Ascending aorta (tissue), 2 donors: ENCODE measurements around the gene MITF. TPM values are rescaled to one million over a fixed set of nuclear protein-coding genes. Genes with fewer than 3 reads are reported as not detected.

Source experiments
- DNase-seq, 2 donors: peaks; one replicate each; pipeline ENCODE4 v3.0.0-alpha.2; 2019; ENCODE audit warnings: low spot score in 2 of 2
- H3K27ac ChIP-seq, 2 donors: fragments of 200-600 bp; sonication (generic); one replicate each; pipeline ENCODE4 v1.5.1; 2016 to 2017; ENCODE audit warnings: mild to moderate bottlenecking in 1 of 2
- H3K27me3 ChIP-seq: fragments of 200-600 bp; sonication (generic); one replicate; pipeline ENCODE4 v1.5.1; 2017
- H3K36me3 ChIP-seq, 2 donors: fragments of 200-600 bp; sonication (generic); one replicate each; pipeline ENCODE4 v1.5.1; 2016
- H3K4me1 ChIP-seq, 2 donors: fragments of 200-600 bp; sonication (generic); one replicate each; pipeline ENCODE4 v1.5.1; 2016 to 2017; ENCODE audit warnings: mild to moderate bottlenecking in 1 of 2
- H3K4me3 ChIP-seq, 2 donors: fragments of 200-600 bp; sonication (generic); one replicate each; pipeline ENCODE4 v1.5.1; 2016 to 2017; ENCODE audit warnings: mild to moderate bottlenecking in 1 of 2
- H3K9me3 ChIP-seq, 2 donors: fragments of 200-600 bp; sonication (generic); one replicate each; pipeline ENCODE4 v1.5.1; 2016
- CTCF ChIP-seq, 3 experiments: fragments of 200-600 bp in 2 of 3; fragments of 450-650 bp in 1 of 3; sonication (generic) in 2 of 3; IDR thresholded peaks; one replicate each; pipeline ENCODE4 v1.5.1; 2016 to 2019; ENCODE audit warnings: antibody characterized with exemption in 3 of 3, mild to moderate bottlenecking in 1 of 3, moderate library complexity in 1 of 3
- intact Hi-C: fragments of 100-400 bp; cut with DNase I; formaldehyde crosslinking; loops from one replicate; pipeline ENCODE4 v1.15.1; 2023
- total RNA-seq: library from RNA; depleted of rRNA; stranded (reverse); fragments of >200 nt; gene quantifications from one replicate; pipeline ENCODE4 v1.1.0, GENCODE V29; 2016

The MITF gene
- total RNA-seq, 1 donor from 2014 or later: 27.4 TPM

DNA sequence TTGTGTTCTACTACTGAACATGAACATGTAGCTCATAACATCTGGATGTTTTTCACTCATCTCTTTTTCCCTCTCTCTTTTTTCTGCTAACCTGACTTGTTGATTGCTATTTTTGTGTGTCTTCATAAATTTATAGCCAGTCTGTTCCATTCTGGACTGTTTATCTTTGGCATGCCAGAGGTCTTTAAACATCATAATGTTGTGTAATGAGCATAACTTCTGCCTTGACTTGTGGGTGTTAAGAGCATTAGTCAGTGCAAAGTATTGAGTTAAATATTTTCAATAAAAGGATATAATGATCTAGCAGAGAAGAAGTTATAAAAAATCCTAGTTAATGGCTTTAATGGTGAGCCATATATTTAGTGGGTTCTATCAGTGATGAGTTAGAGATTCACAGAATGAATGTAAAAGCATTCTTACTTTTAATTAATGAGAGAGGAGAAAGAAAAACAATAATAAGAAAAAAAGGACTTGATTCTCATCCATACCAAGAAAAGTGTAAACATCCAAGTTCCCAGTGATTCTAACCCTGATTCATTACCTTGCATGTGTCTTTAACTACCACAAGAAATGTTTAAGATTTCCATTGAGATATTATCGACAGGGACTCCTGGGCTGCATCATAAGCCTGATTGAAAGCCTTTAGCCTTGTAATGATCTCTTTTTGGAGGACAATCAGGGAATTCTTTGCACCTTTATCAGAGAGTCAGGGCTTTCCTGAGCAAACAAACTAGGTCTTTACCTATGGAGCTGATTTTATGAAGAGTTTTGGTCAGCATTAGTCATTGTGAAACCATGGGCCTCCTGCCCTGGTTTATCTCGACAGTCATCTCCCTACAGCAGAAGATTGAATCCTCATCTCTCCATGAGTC is 22.9 kb downstream of the MITF start:
- Histone ChIP-seq H3K27ac (no peak overlapping the region), H3K36me3 (no peaks in the 10 kb centered on the region), H3K27me3 (no peaks in the 10 kb centered on the region), H3K4me3 (no peak overlapping the region), H3K4me1 (peaks cover 0 to 34% of the 10 kb centered on the region in 2 donors), H3K9me3 (no peaks in the 10 kb centered on the region)
- no peak for TF ChIP-seq CTCF (IDR thresholded peaks at IDR 0.05)
- no peak for DNase-seq
- intact Hi-C loops: no loop called here

GRCh38 chr3:69762768-69763229 is 23.5 kb downstream of the MITF start:
- no peak overlapping the region for H3K27ac ChIP-seq
- no peak overlapping the region for H3K4me3 ChIP-seq

DNA sequence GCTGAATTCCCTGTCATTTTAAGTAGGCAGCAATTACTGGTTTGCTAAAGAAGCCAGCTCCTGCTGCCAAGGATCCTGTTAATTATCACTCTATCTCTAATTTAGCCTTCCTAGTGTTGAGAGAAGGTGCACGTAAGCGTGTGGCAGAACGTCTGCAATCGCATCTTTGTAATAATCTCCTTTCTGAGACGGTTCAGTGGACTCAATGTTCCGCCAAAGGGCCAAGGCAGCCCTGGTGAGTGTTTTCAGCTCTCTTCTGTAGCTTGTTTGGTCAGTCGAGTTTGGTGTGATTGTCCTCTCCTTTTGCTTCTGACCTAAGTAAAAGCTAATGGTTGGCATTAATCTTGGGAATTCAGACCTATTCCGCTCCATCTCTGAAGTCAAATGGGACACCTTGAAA is 24.2 kb downstream of the MITF start:
- intact Hi-C loops: no loop called here
- Histone ChIP-seq H3K27ac (peak overlapping the region in 1 of 2 donors; percentile 42), H3K27me3 (no peaks in the 10 kb centered on the region), H3K4me1 (peaks cover 0 to 34% of the 10 kb centered on the region in 2 donors), H3K36me3 (no peaks in the 10 kb centered on the region), H3K9me3 (no peaks in the 10 kb centered on the region), H3K4me3 (no peak overlapping the region)
- TF ChIP-seq CTCF (IDR thresholded peaks at IDR 0.05): no peak
- DNase-seq: no peak

More at GRCh38 chr3:69762768-69763229, 23.5 kb downstream of the MITF start:
- no peaks in the 10 kb centered on the region for H3K27me3 ChIP-seq
- H3K36me3 ChIP-seq: no peaks in the 10 kb centered on the region
- intact Hi-C loops: no loop called here
- H3K4me1 ChIP-seq: peaks cover 0 to 34% of the 10 kb centered on the region in 2 donors
- H3K9me3 ChIP-seq: no peaks in the 10 kb centered on the region
- no peak for DNase-seq
- TF ChIP-seq CTCF (IDR thresholded peaks at IDR 0.05): no peak

GRCh38 chr3:69764121-69764741 is 25.0 kb downstream of the MITF start:
- H3K27ac ChIP-seq: peak overlapping the region; percentile 27 to 48
- peaks cover 0 to 34% of the 10 kb centered on the region in 2 donors for H3K4me1 ChIP-seq
- H3K27me3 ChIP-seq: no peaks in the 10 kb centered on the region
- H3K9me3 ChIP-seq: no peaks in the 10 kb centered on the region
- intact Hi-C loops: no loop called here
- no peak for DNase-seq
- no peak for TF ChIP-seq CTCF (IDR thresholded peaks at IDR 0.05)
- no peaks in the 10 kb centered on the region for H3K36me3 ChIP-seq
- no peak overlapping the region for H3K4me3 ChIP-seq

GRCh38 chr3:69764861-69765260 is 25.6 kb downstream of the MITF start:
- peaks cover 0 to 34% of the 10 kb centered on the region in 2 donors for H3K4me1 ChIP-seq

More at GRCh38 chr3:69764861-69765260, 25.6 kb downstream of the MITF start:
- no peaks in the 10 kb centered on the region for H3K9me3 ChIP-seq
- no peak for TF ChIP-seq CTCF (IDR thresholded peaks at IDR 0.05)
- DNase-seq: no peak
- intact Hi-C loops: no loop called here
- no peak overlapping the region for H3K4me3 ChIP-seq
- no peaks in the 10 kb centered on the region for H3K36me3 ChIP-seq
- peak overlapping the region; percentile 27 to 48 for H3K27ac ChIP-seq
- no peaks in the 10 kb centered on the region for H3K27me3 ChIP-seq
